H9 (cell line): ENCODE measurements around the gene MYO1D. TPM values are rescaled to one million over a fixed set of nuclear protein-coding genes. Genes with fewer than 3 reads are reported as not detected.

Experiments
- DNase-seq: peaks from one replicate; pipeline ENCODE4 v3.0.0-alpha.2; 2017
- H2AFZ ChIP-seq: one replicate; pipeline ENCODE4 v1.6.1; 2013; ENCODE audit warnings: mild to moderate bottlenecking, low read length, control low read depth, moderate library complexity
- H2AK5ac ChIP-seq: 2 replicates; pipeline ENCODE4 v1.6.1; 2013; ENCODE audit warnings: low read length, control low read depth, mixed read lengths; ENCODE audit not compliant: insufficient read length
- H2BK120ac ChIP-seq: one replicate; pipeline ENCODE4 v1.6.1; 2013; ENCODE audit warnings: low read depth, mild to moderate bottlenecking, low read length, control low read depth, inconsistent platforms; ENCODE audit not compliant: poor library complexity, severe bottlenecking
- H2BK12ac ChIP-seq: 2 replicates; pipeline ENCODE4 v1.6.1; 2013; ENCODE audit warnings: low read length, control low read depth, mixed read lengths, low read depth; ENCODE audit not compliant: insufficient read length
- H2BK15ac ChIP-seq: 2 replicates; pipeline ENCODE4 v1.6.1; 2013; ENCODE audit warnings: low read depth, low read length, control low read depth
- H2BK20ac ChIP-seq: one replicate; pipeline ENCODE4 v1.6.1; 2013; ENCODE audit warnings: low read depth, mild to moderate bottlenecking, low read length, control low read depth, inconsistent platforms; ENCODE audit not compliant: poor library complexity, severe bottlenecking
- H2BK5ac ChIP-seq: 2 replicates; pipeline ENCODE4 v1.6.1; 2013; ENCODE audit warnings: low read length, control low read depth, mixed read lengths; ENCODE audit not compliant: insufficient read length
- H3K14ac ChIP-seq: 2 replicates; pipeline ENCODE4 v1.6.1; 2013; ENCODE audit warnings: low read length, control low read depth; ENCODE audit not compliant: insufficient read depth
- H3K18ac ChIP-seq: 2 replicates; pipeline ENCODE4 v1.6.1; 2013; ENCODE audit warnings: low read depth, mild to moderate bottlenecking, mixed read lengths, low read length, control low read depth; ENCODE audit not compliant: insufficient read length
- H3K23ac ChIP-seq: 2 replicates; pipeline ENCODE4 v1.6.1; 2013; ENCODE audit warnings: low read length, control low read depth, mixed read lengths, low read depth; ENCODE audit not compliant: insufficient read length
- H3K23me2 ChIP-seq: 2 replicates; pipeline ENCODE4 v1.6.1; 2013; ENCODE audit warnings: low read depth, mild to moderate bottlenecking, mixed read lengths, low read length, control low read depth; ENCODE audit not compliant: insufficient read length, poor library complexity, severe bottlenecking
- H3K27ac ChIP-seq: 2 replicates; pipeline ENCODE4 v1.5.1; 2013; ENCODE audit warnings: low read length, control low read depth, mixed read lengths, low read depth; ENCODE audit not compliant: insufficient read length
- H3K27me3 ChIP-seq: 2 replicates; pipeline ENCODE4 v1.6.1; 2013; ENCODE audit warnings: low read length, control low read depth, inconsistent platforms; ENCODE audit not compliant: insufficient read depth
- H3K4ac ChIP-seq: 2 replicates; pipeline ENCODE4 v1.6.1; 2013; ENCODE audit warnings: low read depth, mild to moderate bottlenecking, control low read depth, inconsistent platforms, low read length, moderate library complexity
- H3K4me1 ChIP-seq: 2 replicates; pipeline ENCODE4 v1.6.1; 2013; ENCODE audit warnings: low read length, control low read depth, inconsistent platforms; ENCODE audit not compliant: insufficient read depth
- H3K4me2 ChIP-seq: 2 replicates; pipeline ENCODE4 v1.6.1; 2013; ENCODE audit warnings: low read length, control low read depth, mixed read lengths; ENCODE audit not compliant: insufficient read length, insufficient read depth
- H3K56ac ChIP-seq: 2 replicates; pipeline ENCODE4 v1.6.1; 2013; ENCODE audit warnings: low read depth, mild to moderate bottlenecking, mixed read lengths, low read length, control low read depth; ENCODE audit not compliant: insufficient read length
- H3K79me1 ChIP-seq: 2 replicates; pipeline ENCODE4 v1.6.1; 2013; ENCODE audit warnings: low read depth, mild to moderate bottlenecking, moderate library complexity, low read length, control low read depth, inconsistent platforms; ENCODE audit not compliant: insufficient read depth, poor library complexity, severe bottlenecking
- H3K79me2 ChIP-seq: 2 replicates; pipeline ENCODE4 v1.6.1; 2013; ENCODE audit warnings: low read length, control low read depth, inconsistent platforms; ENCODE audit not compliant: insufficient read depth
- H3K9ac ChIP-seq: 2 replicates; pipeline ENCODE4 v1.6.1; 2013; ENCODE audit warnings: low read length, control low read depth, mixed read lengths; ENCODE audit not compliant: insufficient read length; ENCODE audit errors: extremely low read depth
- H3K9me3 ChIP-seq: one replicate; pipeline ENCODE4 v1.6.1; 2013; ENCODE audit warnings: low read depth, low read length, inconsistent platforms; ENCODE audit not compliant: control insufficient read depth
- H3T11ph ChIP-seq: one replicate; pipeline ENCODE4 v1.6.1; 2013; ENCODE audit warnings: mild to moderate bottlenecking, low read length, control low read depth, inconsistent platforms
- H4K20me1 ChIP-seq: one replicate; pipeline ENCODE4 v1.6.1; 2013; ENCODE audit not compliant: control insufficient read depth, insufficient read length, insufficient read depth
- H4K5ac ChIP-seq: 2 replicates; pipeline ENCODE4 v1.6.1; 2013; ENCODE audit warnings: low read depth, mild to moderate bottlenecking, mixed read lengths, low read length, control low read depth; ENCODE audit not compliant: insufficient read length
- H4K8ac ChIP-seq: replicated peaks from 2 replicates; pipeline ENCODE4 v1.6.1; 2013; ENCODE audit warnings: low read length, control low read depth, mixed read lengths, low read depth; ENCODE audit not compliant: insufficient read length
- H4K91ac ChIP-seq: 2 replicates; pipeline ENCODE4 v1.6.1; 2013; ENCODE audit warnings: low read depth, mild to moderate bottlenecking, moderate library complexity, mixed read lengths, low read length, control low read depth; ENCODE audit not compliant: insufficient read length
- H3K27ac Mint-ChIP-seq, 3 experiments: 2 replicates in 2 of 3; 3 replicates in 1 of 3; pipeline ENCODE4 v1.8.0; 2020 to 2021; ENCODE audit warnings: mixed read lengths in 3 of 3, mild to moderate bottlenecking in 1 of 3, moderate library complexity in 1 of 3
- H3K27me3 Mint-ChIP-seq: 2 replicates; pipeline ENCODE4 v1.8.0; 2021; ENCODE audit warnings: low read depth, mild to moderate bottlenecking, moderate library complexity, mixed read lengths
- H3K36me3 Mint-ChIP-seq, 3 experiments: 2 replicates in 2 of 3; 3 replicates in 1 of 3; pipeline ENCODE4 v1.8.0; 2020 to 2021; ENCODE audit warnings: low read depth in 3 of 3, mixed read lengths in 3 of 3; ENCODE audit not compliant: insufficient read depth in 1 of 3
- H3K4me1 Mint-ChIP-seq, 2 experiments: 2 replicates each; pipeline ENCODE4 v1.8.0; 2020; ENCODE audit warnings: mixed read lengths in 2 of 2
- H3K4me3 Mint-ChIP-seq, 2 experiments: 2 replicates in 1 of 2; 3 replicates in 1 of 2; pipeline ENCODE4 v1.8.0; 2020 to 2021; ENCODE audit warnings: mild to moderate bottlenecking in 2 of 2, mixed read lengths in 2 of 2, moderate library complexity in 1 of 2
- H3K9me3 Mint-ChIP-seq, 2 experiments: 2 replicates in 1 of 2; 3 replicates in 1 of 2; pipeline ENCODE4 v1.8.0; 2020; ENCODE audit warnings: mild to moderate bottlenecking in 2 of 2, mixed read lengths in 2 of 2, moderate library complexity in 1 of 2
- CTCF ChIP-seq: fragments of 200-600 bp; sonication (generic); conservative IDR thresholded peaks from 3 replicates; pipeline ENCODE4 v1.8.0; 2021; ENCODE audit warnings: antibody characterized with exemption, mild to moderate bottlenecking
- total RNA-seq: library from RNA; stranded (reverse); gene quantifications from 2 replicates; pipeline ENCODE4 v1.2.1, GENCODE V29; 2021

The MYO1D gene
- total RNA-seq, 1 experiment from 2014 or later: 19.0 TPM

- Histone ChIP-seq H3K9me3 (no peaks in the 10 kb centered on the region), H2BK15ac (no peak overlapping the region), H2AK5ac (no peak overlapping the region), H3K18ac (no peak overlapping the region), H3K4me2 (no peak overlapping the region), H2AFZ (no peak overlapping the region), H3K27ac (no peak overlapping the region), H4K5ac (no peak overlapping the region), H3K4ac (no peak overlapping the region), H4K20me1 (no peaks in the 10 kb centered on the region), H3K23ac (no peak overlapping the region), H3K14ac (no peak overlapping the region), H3K56ac (no peak overlapping the region), H4K8ac (no peak overlapping the region), H2BK5ac (no peak overlapping the region), H3T11ph (no peak overlapping the region), H3K79me1 (no peaks in the 10 kb centered on the region), H4K91ac (no peak overlapping the region), H3K23me2 (no peaks in the 10 kb centered on the region), H2BK12ac (no peak overlapping the region), H3K79me2 (no peaks in the 10 kb centered on the region), H2BK20ac (no peak overlapping the region), H3K9ac (no peak overlapping the region), H3K4me1 (no peaks in the 10 kb centered on the region), H3K27me3 (no peaks in the 10 kb centered on the region), H2BK120ac (no peak overlapping the region)
- DNase-seq: no peak
- no peak for TF ChIP-seq CTCF
- Mint-ChIP-seq H3K9me3 (no peaks in the 10 kb centered on the region), H3K27me3 (no peaks in the 10 kb centered on the region), H3K36me3 (peaks cover 2 to 6% (median 3%) of the 10 kb centered on the region in 3 experiments; a peak in 5 of 7 replicates), H3K4me3 (no peak overlapping the region), H3K4me1 (peaks cover 11 to 17% of the 10 kb centered on the region in 2 experiments), H3K27ac (no peak overlapping the region)
Observed at GRCh38 chr17:32608267-32608666, 268.7 kb downstream of the MYO1D start.
